Kidney (tissue), 14 donors: ENCODE data around the gene DCAKD. TPM values are rescaled to one million over a fixed set of nuclear protein-coding genes. Genes with fewer than 3 reads are reported as not detected.

Source experiments
- DNase-seq, 5 donors: peaks; one replicate each; pipeline ENCODE4 v3.0.0-alpha.2; 2013 to 2020
- FAIRE-seq: peaks from 2 replicates; lab custom pipeline; 2012; peaks lifted over from hg19 to GRCh38; lab: Jason Lieb, UNC
- H3K27ac ChIP-seq, 2 donors: one replicate each; pipeline ENCODE4 v1.7.0; 2013; ENCODE audit warnings: low read depth in 2 of 2, low read length in 2 of 2, inconsistent platforms in 1 of 2
- H3K27me3 ChIP-seq: one replicate; pipeline ENCODE4 v1.7.1; 2013; ENCODE audit warnings: low read length, inconsistent platforms; ENCODE audit not compliant: control insufficient read depth, insufficient read depth
- H3K36me3 ChIP-seq, 3 donors: one replicate each; pipeline versions ENCODE4 v1.7.0 to v1.7.1; 2013; ENCODE audit warnings: low read length in 3 of 3, control low read depth in 1 of 3, inconsistent platforms in 1 of 3; ENCODE audit not compliant: insufficient read depth in 3 of 3, control insufficient read depth in 2 of 3
- H3K4me1 ChIP-seq, 3 donors: one replicate each; pipeline versions ENCODE4 v1.7.0 to v1.7.1; 2013; ENCODE audit warnings: low read length in 3 of 3, inconsistent platforms in 1 of 3, low read depth in 1 of 3; ENCODE audit not compliant: control insufficient read depth in 2 of 3, insufficient read depth in 2 of 3
- H3K4me3 ChIP-seq, 3 donors: one replicate each; pipeline versions ENCODE4 v1.7.0 to v1.8.1; 2013; ENCODE audit warnings: low read length in 3 of 3, control low read depth in 1 of 3, inconsistent platforms in 1 of 3
- H3K9ac ChIP-seq, 3 donors: one replicate each; pipeline versions ENCODE4 v1.7.0 to v1.7.1; 2013; ENCODE audit warnings: low read length in 3 of 3, control low read depth in 1 of 3, inconsistent platforms in 1 of 3
- H3K9me3 ChIP-seq, 3 donors: one replicate each; pipeline versions ENCODE4 v1.7.0 to v1.7.1; 2013; ENCODE audit warnings: low read length in 3 of 3, control low read depth in 1 of 3, inconsistent platforms in 1 of 3; ENCODE audit not compliant: control insufficient read depth in 2 of 3, insufficient read depth in 1 of 3
- intact Hi-C: fragments of 100-400 bp; cut with DNase I; formaldehyde crosslinking; loops from one replicate; pipeline ENCODE4 v1.11.1; 2022
- polyA plus RNA-seq: library from polyadenylated mRNA; stranded (reverse); fragments of 350-450 nt; fragmentation: Illumina TruSeq; extraction: RNeasy Lipid Tissue Mini Kit (QIAGEN cat#74804); gene quantifications from one replicate; pipeline ENCODE4 v1.2.3, GENCODE V29; 2014; ENCODE audit warnings: low read depth, low replicate concordance; ENCODE audit not compliant: insufficient read depth
- total RNA-seq: library from RNA; stranded (reverse); fragmentation: NEBNext Ultra II Directional; extraction: Animal tissue kit (Norgen Biotek cat#: 25700); gene quantifications from one replicate; pipeline ENCODE4 v1.2.1, GENCODE V29; 2021
- TF ChIP-seq, protein P1 (sequence below): IDR thresholded peaks from 3 replicates; pipeline ENCODE4 v1.5.1; 2012; ENCODE audit warnings: mild to moderate bottlenecking, moderate library complexity, borderline replicate concordance; ENCODE audit not compliant: insufficient read depth; ENCODE audit errors: extremely low read depth
- donor health status: control.
- donor health status: control.
- donor health status: control.
- donor health status: control.
- donor health status: control.
- donor health status: DM: yes; HTN: yes; CAD: no.
- donor health status: Normal renal cell carcinoma (clear cell type).

DCAKD gene
- total and polyA plus RNA-seq, 2 donors from 2014 or later = 27.5 to 34.9 TPM

GRCh38 chr17:44977814-44978550 lies 73.5 kb downstream of the DCAKD start:
- FAIRE-seq = no peak
- TF ChIP-seq, protein P1, sequence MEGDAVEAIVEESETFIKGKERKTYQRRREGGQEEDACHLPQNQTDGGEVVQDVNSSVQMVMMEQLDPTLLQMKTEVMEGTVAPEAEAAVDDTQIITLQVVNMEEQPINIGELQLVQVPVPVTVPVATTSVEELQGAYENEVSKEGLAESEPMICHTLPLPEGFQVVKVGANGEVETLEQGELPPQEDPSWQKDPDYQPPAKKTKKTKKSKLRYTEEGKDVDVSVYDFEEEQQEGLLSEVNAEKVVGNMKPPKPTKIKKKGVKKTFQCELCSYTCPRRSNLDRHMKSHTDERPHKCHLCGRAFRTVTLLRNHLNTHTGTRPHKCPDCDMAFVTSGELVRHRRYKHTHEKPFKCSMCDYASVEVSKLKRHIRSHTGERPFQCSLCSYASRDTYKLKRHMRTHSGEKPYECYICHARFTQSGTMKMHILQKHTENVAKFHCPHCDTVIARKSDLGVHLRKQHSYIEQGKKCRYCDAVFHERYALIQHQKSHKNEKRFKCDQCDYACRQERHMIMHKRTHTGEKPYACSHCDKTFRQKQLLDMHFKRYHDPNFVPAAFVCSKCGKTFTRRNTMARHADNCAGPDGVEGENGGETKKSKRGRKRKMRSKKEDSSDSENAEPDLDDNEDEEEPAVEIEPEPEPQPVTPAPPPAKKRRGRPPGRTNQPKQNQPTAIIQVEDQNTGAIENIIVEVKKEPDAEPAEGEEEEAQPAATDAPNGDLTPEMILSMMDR = no peak
- no peaks in the 10 kb centered on the region for H3K36me3 ChIP-seq

DNA sequence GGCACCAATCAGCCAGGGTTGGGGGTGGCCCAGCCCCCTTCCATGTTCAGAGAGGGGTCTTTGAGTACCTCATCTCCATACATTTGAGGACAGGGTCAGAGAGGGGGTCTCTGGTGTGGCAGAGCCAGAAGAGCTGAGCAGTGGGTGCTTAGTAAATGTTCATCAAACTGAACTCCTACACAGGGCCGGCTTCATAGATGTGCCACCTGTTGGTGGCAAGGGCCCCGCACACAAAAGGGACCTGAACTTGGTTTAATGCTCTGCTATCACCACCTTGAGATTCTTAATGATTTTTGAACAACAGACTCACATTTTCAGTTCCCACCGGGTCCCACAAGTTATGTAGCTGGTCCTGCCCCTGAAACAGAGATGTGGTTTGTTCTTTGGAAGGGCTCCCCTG lies 74.4 kb downstream of the DCAKD start:
- TF ChIP-seq, protein P1 = no peak
- intact Hi-C loops = no loop called here

More at GRCh38 chr17:44977814-44978550, 73.5 kb downstream of the DCAKD start:
- H3K4me3 ChIP-seq = no peak overlapping the region
- H3K4me1 ChIP-seq = peaks cover 0 to 3% (median 0%) of the 10 kb centered on the region in 3 donors
- no peak overlapping the region for H3K27ac ChIP-seq
- H3K9ac ChIP-seq = no peak overlapping the region
- DNase-seq = no peak
- no peaks in the 10 kb centered on the region for H3K27me3 ChIP-seq
- intact Hi-C loops = no loop called here
- H3K9me3 ChIP-seq = no peaks in the 10 kb centered on the region

DNA sequence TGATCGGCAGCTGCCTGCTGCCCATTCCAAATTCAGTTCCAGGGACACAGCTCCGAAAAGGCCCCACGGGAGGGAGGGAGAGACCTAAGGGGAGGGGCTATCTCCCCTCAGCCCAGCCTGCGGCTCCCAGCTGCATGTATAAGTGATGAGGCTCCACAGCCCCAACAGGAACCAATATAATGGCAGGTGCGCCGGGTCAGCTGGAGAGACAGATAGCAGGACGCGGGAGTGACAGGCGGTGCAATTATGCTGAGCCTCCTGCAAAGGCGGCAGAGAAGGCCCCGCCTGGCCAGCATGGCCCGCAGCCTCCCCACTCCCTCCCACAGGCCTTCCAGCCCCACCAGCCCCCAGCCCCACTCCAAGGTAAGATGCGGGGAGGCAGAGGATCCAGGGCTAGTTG lies 75.2 kb downstream of the DCAKD start:
- no peak overlapping the region for H3K9ac ChIP-seq
- H3K27me3 ChIP-seq = no peaks in the 10 kb centered on the region
- peaks cover 0 to 3% (median 0%) of the 10 kb centered on the region in 3 donors for H3K4me1 ChIP-seq
- H3K4me3 ChIP-seq = no peak overlapping the region
- H3K27ac ChIP-seq = no peak overlapping the region
- FAIRE-seq (no peak), DNase-seq (no peak)
- H3K9me3 ChIP-seq = no peaks in the 10 kb centered on the region
- intact Hi-C loops = no loop called here
- H3K36me3 ChIP-seq = no peaks in the 10 kb centered on the region
- TF ChIP-seq, protein P1 = no peak

More for the DNA sequence above, 74.4 kb downstream of the DCAKD start:
- no peak for DNase-seq
- Histone ChIP-seq H3K4me1 (peaks cover 0 to 3% (median 0%) of the 10 kb centered on the region in 3 donors), H3K27ac (no peak overlapping the region), H3K4me3 (no peak overlapping the region), H3K36me3 (no peaks in the 10 kb centered on the region), H3K9me3 (no peaks in the 10 kb centered on the region), H3K9ac (no peak overlapping the region), H3K27me3 (no peaks in the 10 kb centered on the region)
- FAIRE-seq = no peak

Other genes with a start within 250 kb of the DCAKD start
- gene GJC1, start 221.3 kb downstream of the DCAKD start, total RNA-seq = 6.5 TPM
- 1.8 TPM for gene GJC1, start 221.3 kb downstream of the DCAKD start, polyA plus RNA-seq
- gene HIGD1B, start 203.7 kb downstream of the DCAKD start, total RNA-seq = 2.2 TPM
- 3.2 TPM for gene HIGD1B, start 203.7 kb downstream of the DCAKD start, polyA plus RNA-seq
- 98.4 TPM for gene EFTUD2, start 152.2 kb downstream of the DCAKD start, total RNA-seq
- 37.9 TPM for gene EFTUD2, start 152.2 kb downstream of the DCAKD start, polyA plus RNA-seq
- gene GFAP, start 136.1 kb downstream of the DCAKD start, total RNA-seq = 1.4 TPM
- 2.3 TPM for gene GFAP, start 136.1 kb downstream of the DCAKD start, polyA plus RNA-seq
- 0.44 TPM for gene KIF18B, start 103.9 kb downstream of the DCAKD start, total RNA-seq
- gene KIF18B, start 103.9 kb downstream of the DCAKD start, polyA plus RNA-seq = not detected
- 0.76 TPM for gene C1QL1, start 83.3 kb downstream of the DCAKD start, total RNA-seq
- 25.4 TPM for gene C1QL1, start 83.3 kb downstream of the DCAKD start, polyA plus RNA-seq
- 98.5 TPM for gene NMT1, start 9.7 kb upstream of the DCAKD start, total RNA-seq
- 72.3 TPM for gene NMT1, start 9.7 kb upstream of the DCAKD start, polyA plus RNA-seq
- gene PLCD3, start 80.9 kb upstream of the DCAKD start, total RNA-seq = 111 TPM
- gene PLCD3, start 80.9 kb upstream of the DCAKD start, polyA plus RNA-seq = 14.8 TPM
- gene ACBD4, start 84.1 kb upstream of the DCAKD start, total RNA-seq = 19.2 TPM
- gene ACBD4, start 84.1 kb upstream of the DCAKD start, polyA plus RNA-seq = 46.3 TPM
- gene HEXIM1, start 96.8 kb upstream of the DCAKD start, total RNA-seq = 34.7 TPM
- gene HEXIM1, start 96.8 kb upstream of the DCAKD start, polyA plus RNA-seq = 25.0 TPM
- 6.2 TPM for gene HEXIM2, start 110.2 kb upstream of the DCAKD start, total RNA-seq
- gene HEXIM2, start 110.2 kb upstream of the DCAKD start, polyA plus RNA-seq = 29.1 TPM
- gene FMNL1, start 170.3 kb upstream of the DCAKD start, total RNA-seq = 32.9 TPM
- gene FMNL1, start 170.3 kb upstream of the DCAKD start, polyA plus RNA-seq = 2.3 TPM
- gene SPATA32, start 210.5 kb upstream of the DCAKD start, total RNA-seq = not detected
- gene SPATA32, start 210.5 kb upstream of the DCAKD start, polyA plus RNA-seq = not detected